Retinal pigment epithelial cell (primary cell): ENCODE measurements around the gene GJB2.

Experiments
- DNase-seq: peaks from one replicate; pipeline ENCODE4 v3.0.0-alpha.2; 2010; ENCODE audit warnings: low read depth
- H3K4me3 ChIP-seq: 2 replicates; pipeline ENCODE4 v1.5.1; 2011; ENCODE audit warnings: mild to moderate bottlenecking, low read length, control low read depth, moderate library complexity
- CTCF ChIP-seq: conservative IDR thresholded peaks from 2 replicates; pipeline ENCODE4 v1.5.1; 2011; ENCODE audit warnings: low read depth, low read length, control low read depth, inconsistent platforms

The GJB2 gene

GRCh38 chr13:20149762-20150161 lies 43.0 kb downstream of the GJB2 start:
- TF ChIP-seq CTCF = no peak
- DNase-seq = no peak
- H3K4me3 ChIP-seq = no peak overlapping the region

GRCh38 chr13:20148501-20149183 lies 44.1 kb downstream of the GJB2 start:
- H3K4me3 ChIP-seq = no peak overlapping the region
- no peak for DNase-seq
- TF ChIP-seq CTCF = no peak

- no peak for DNase-seq
- no peak for TF ChIP-seq CTCF
- H3K4me3 ChIP-seq = no peak overlapping the region
These were observed 46.4 kb downstream of the GJB2 start for GRCh38 chr13:20146381-20146780.

- TF ChIP-seq CTCF = no peak
- no peak for DNase-seq
- H3K4me3 ChIP-seq = no peak overlapping the region
These were observed 47.2 kb downstream of the GJB2 start for GRCh38 chr13:20145521-20145920.

DNA sequence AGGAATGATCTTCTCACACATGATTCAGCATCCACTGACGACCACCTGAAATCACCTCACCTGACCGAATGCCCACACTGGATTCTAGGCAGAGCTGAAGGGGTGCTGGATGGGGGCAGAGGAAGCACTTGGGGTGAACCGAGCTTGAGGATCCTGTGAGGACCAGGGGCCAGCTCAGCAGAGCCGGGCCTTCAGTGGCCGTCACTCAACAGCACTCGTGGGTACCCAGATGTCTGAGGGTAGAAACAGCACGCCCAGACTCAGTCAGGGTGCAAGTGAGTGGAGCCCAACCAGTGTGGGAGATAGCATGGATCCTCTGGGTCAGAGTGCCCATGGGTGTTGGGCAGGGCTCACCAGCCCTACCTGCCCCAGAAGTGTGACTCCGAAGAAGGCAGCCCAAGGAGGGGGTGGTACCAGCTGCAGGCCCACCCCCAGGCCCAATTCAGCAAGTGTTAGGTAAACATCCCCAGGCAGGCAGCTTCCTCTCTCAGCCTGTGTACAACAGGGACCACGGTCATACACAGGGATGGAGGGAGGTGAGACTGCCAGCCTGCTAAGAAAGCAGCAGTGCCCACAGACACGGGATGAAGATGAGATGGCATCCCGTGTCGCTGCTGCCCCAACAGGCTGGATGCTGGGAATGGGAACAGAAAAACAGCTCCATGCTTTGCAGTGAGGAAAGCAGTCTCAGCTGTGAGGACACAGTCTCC lies 48.4 kb downstream of the GJB2 start:
- H3K4me3 ChIP-seq = no peak overlapping the region
- TF ChIP-seq CTCF = no peak
- no peak for DNase-seq

GRCh38 chr13:20142927-20143480 lies 49.7 kb downstream of the GJB2 start:
- DNase-seq = no peak
- no peak overlapping the region for H3K4me3 ChIP-seq
- no peak for TF ChIP-seq CTCF
